ENCODE data around the gene PRRC2B. TPM values are rescaled to one million over a fixed set of nuclear protein-coding genes. Genes with fewer than 3 reads are reported as not detected.

Gene PRRC2B
- total RNA-seq, 2 donors from 2014 or later = 122 to 246 TPM

DNA sequence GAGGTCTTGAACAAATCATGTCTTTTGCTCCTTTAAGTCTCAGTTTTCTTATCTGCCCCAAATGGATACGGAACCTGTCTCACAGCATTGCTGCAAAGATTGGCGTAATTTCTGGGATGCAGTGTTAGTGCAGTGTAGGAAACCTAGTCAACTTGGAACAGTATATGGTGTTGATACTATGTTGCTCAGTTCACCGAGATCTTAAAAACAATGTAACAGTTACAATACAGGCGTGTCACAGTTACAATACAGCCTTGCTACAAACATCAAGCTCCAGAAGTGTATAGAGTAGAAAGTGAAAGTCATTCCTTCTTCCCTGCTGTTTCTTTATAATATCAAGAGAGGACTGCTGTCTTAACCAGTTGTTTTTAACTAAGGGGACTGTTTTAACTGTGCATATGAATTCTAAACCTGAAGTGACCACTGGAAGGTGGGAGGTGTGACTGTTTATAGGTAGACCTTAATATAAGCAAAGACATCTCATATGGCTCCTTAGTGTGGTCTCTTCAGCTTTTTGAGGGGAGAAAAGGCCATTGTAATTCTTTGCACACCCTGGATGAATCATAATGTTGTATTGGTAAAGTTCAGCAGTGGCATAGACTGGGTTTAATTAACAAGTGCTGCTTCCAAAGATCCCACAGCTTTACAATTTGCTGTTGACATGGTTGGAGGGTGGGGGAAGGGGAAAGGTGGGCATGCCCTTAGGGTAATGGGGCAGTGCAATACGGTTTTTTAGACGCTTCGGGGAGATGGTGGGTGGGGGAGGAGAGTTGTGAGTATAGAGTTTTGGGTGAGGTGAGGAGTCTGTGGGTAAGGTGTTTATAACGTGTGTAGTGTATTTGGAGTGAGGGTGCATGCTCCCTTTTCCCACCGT, 12.9 kb downstream of the PRRC2B start:
- Mint-ChIP-seq H3K36me3 (no peaks in the 10 kb centered on the region), H3K27me3 (no peaks in the 10 kb centered on the region), H3K27ac (peak overlapping the region; percentile 95 to 98), H3K4me1 (ENCODE audit: low read depth in 2 of 2) (peaks cover 73 to 83% of the 10 kb centered on the region in 2 donors), H3K9me3 (no peaks in the 10 kb centered on the region), H3K4me3 (peak overlapping the region; percentile 85)
- ATAC-seq = peak; percentile 58 to 61
- no peak for DNase-seq (ENCODE audit: low spot score)

DNA sequence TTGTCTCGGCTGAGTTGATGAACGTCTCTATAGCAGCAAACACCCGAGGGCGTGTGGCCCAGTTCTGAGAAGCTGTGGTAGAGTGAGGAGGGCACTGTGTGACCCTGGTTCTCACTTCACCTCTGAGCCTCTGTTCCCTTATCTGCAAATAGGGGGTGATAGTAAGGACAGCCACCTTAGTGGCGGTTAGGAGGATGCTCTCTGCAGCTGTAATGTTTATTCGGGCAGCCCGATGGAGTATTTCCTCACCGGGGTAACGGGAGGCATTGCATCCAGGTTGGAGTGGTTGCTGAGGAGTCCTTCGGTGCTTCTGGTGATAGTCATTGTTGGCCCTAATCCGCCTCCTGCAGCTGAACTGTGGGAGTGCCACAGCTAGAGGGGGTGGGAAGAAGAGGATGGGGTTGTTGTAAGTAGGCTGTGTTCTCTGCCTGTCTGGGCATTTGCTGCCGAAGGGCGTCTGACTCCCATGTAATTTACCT, 13.9 kb downstream of the PRRC2B start:
- Mint-ChIP-seq H3K36me3 (no peaks in the 10 kb centered on the region), H3K4me1 (ENCODE audit: low read depth in 2 of 2) (peaks cover 72 to 81% of the 10 kb centered on the region in 2 donors), H3K27ac (peak overlapping the region; percentile 95 to 98), H3K9me3 (no peaks in the 10 kb centered on the region), H3K27me3 (no peaks in the 10 kb centered on the region), H3K4me3 (peak overlapping the region; percentile 85)
- ATAC-seq = peak; percentile 68 to 70
- no peak for DNase-seq (ENCODE audit: low spot score)

DNA sequence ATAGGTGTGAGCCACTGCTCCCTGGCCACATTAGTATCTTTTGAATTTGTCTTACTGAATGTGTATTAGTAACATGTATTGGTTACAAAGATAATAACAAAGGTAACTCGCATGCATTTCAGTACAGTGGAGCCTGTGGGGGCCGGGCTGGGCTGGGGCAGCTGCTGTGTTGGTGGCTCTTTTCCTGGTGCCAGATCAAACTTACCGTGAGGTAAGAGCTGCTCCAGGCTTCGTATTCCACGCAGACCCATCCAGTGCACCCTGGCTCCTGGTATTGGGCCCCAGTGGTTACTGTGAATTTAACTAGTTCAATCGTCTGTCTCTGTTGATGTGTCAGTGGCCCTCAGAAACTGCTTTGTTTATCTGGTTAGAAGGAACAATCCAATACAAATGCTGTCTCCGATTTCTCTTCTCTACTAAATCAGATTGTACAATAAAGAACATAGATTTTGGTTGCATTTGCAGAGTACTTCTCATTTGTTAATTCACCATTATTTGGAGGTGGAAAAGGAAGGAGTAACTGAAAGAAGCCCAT, 15.6 kb downstream of the PRRC2B start:
- ATAC-seq (no peak), DNase-seq (ENCODE audit: low spot score) (no peak)
- H3K4me3 Mint-ChIP-seq = peak overlapping the region; percentile 85
- peaks cover 67 to 84% of the 10 kb centered on the region in 2 donors for H3K4me1 Mint-ChIP-seq (ENCODE audit: low read depth in 2 of 2)
- H3K27me3 Mint-ChIP-seq = no peaks in the 10 kb centered on the region
- no peaks in the 10 kb centered on the region for H3K9me3 Mint-ChIP-seq
- peaks cover 5% of the 10 kb centered on the region for H3K36me3 Mint-ChIP-seq
- peak overlapping the region; percentile 95 to 98 for H3K27ac Mint-ChIP-seq

DNA sequence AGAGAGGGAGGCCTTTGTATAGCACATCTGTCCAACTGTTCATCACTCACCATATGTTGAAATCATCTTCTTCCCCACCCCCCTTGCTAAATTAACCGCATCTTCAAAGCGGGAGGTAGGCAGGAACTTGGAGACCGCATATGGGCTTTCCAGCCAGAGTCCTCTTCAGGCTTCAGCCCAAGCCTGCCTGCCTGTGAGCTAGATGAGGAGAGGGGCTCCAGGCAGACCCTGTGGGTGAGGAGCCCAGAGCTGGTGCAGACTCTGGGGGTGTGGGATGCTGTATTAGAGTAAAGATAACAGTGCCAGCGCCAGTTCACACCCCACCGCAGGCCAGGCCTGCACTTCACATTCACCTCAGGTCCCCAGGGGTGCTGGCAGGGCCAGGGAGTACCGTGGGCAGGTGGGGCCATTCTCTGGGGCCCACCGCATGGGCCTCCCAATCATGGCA, 16.2 kb downstream of the PRRC2B start:
- peaks cover 5% of the 10 kb centered on the region for H3K36me3 Mint-ChIP-seq
- peaks cover 65 to 79% of the 10 kb centered on the region in 2 donors for H3K4me1 Mint-ChIP-seq (ENCODE audit: low read depth in 2 of 2)
- peak; percentile 71 to 79 for ATAC-seq
- no peaks in the 10 kb centered on the region for H3K9me3 Mint-ChIP-seq
- H3K27ac Mint-ChIP-seq = peak overlapping the region; percentile 95 to 98
- DNase-seq (ENCODE audit: low spot score) = peak; percentile 75
- peak overlapping the region; percentile 85 for H3K4me3 Mint-ChIP-seq
- no peaks in the 10 kb centered on the region for H3K27me3 Mint-ChIP-seq

DNA sequence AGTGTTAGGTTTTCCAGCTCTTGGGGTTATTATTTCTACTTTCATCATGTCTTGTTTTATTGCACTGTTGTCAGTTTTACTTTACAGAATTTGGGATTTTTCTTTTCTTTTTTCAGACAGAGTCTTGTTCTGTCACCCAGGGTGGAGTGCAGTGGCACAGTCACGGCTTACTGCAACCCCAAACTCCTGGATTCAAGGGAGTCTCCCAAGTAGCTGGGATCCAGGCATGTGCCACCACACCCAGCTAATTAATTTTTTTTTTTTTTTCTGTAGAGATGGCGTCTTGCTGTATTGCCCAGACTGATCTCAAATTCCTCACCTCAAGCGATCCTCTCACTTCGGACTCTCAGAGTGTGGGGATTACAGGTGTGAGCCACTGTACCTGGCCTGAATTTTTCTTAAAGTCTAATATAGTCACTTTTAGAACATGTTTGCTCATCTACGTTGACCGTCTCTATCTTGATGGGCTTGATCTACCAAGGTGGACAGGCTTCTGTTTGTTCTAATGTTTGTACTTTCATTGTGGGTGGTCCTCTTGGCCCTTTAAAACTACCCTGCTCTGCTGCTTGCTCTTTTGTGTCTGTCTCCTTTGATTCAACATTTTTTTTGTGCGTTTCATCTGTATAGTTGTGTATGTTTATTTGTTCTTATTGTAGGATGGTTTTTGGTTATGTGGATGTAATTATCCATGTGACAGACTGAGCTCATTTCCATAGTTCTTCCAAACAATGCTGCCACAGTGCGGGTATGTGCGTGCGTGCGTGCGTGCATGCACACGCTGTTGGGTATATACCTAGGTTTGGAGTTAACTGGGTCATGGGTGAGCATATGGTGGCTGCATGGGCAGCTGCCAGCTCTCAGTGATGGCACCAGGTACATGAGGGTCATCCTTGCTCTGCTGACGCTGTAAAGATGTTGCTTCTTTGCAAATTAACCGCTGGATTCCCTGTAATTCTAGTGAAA, 18.1 kb downstream of the PRRC2B start:
- peak overlapping the region; percentile 22 for H3K4me3 Mint-ChIP-seq
- H3K36me3 Mint-ChIP-seq = peaks cover 5% of the 10 kb centered on the region
- H3K9me3 Mint-ChIP-seq = no peaks in the 10 kb centered on the region
- H3K4me1 Mint-ChIP-seq (ENCODE audit: low read depth in 2 of 2) = peaks cover 54 to 73% of the 10 kb centered on the region in 2 donors
- no peak for DNase-seq (ENCODE audit: low spot score)
- no peak for ATAC-seq
- H3K27ac Mint-ChIP-seq = peak overlapping the region; percentile 4 to 44
- H3K27me3 Mint-ChIP-seq = no peaks in the 10 kb centered on the region

DNA sequence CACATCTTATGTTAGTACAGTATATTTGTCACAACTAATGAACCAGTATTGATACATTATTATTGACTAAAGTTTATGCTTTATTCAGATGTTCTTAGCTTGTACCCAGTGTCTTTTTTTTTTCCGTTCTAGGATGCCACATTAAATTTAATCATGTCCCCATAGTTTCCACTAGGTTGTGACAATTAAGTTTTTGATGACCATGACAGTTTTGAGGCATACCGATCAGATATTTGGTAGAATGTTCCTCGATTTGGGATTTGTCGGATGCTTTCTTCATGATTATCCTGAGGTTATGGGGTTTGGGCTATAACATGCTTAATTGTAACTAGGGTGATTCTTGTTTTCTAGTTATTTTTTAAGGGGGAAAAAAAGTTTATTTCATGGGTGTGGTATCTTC, 22.6 kb downstream of the PRRC2B start:
- Mint-ChIP-seq H3K9me3 (no peaks in the 10 kb centered on the region), H3K36me3 (peaks cover 5% of the 10 kb centered on the region), H3K4me3 (no peak overlapping the region), H3K4me1 (ENCODE audit: low read depth in 2 of 2) (peaks cover 60 to 74% of the 10 kb centered on the region in 2 donors), H3K27me3 (no peaks in the 10 kb centered on the region), H3K27ac (peak overlapping the region; percentile 77 to 94)
- DNase-seq (ENCODE audit: low spot score) = no peak
- no peak for ATAC-seq

DNA sequence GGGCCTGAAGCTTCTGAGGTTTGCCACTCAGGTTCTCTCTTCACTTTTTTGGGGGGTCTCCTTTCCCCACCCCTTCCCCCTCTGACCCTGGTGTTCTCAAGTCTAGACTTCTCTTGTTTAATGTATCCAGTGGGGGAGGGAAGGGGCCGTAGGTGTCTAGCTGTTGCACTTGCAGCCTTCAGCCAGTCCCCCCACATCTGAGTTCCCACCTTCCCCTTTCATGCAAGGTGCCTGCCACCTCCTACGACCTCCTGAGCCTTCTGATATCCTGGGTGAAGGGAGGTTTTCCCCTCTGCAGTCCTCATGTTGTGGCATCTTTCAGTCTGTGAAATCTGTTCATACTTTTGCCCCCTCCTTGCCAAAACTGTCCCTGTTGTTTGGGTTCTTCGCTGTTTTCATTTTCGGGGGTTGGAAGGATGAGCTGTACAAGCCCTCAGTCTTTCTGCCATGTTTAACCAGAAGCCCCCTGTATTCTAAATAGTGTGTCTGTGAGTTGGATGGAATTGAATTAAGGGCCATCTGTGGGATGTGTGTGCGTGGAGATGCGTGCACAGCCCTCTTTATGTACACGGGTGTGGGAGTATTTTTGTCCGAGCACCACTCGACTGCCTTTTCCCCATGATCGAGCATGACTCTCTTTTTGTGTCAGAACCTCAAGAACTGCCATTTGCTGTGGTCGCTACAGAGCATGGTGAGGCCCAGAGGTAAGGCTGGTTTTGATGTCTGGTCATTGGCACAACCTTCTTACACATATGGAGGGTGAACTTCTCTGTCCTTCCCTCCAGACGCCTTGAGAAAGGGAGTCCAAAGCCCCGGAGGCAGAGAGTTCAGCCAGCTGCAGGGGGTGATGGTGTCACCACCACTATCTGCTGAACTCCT, 23.6 kb downstream of the PRRC2B start:
- peaks cover 60 to 72% of the 10 kb centered on the region in 2 donors for H3K4me1 Mint-ChIP-seq (ENCODE audit: low read depth in 2 of 2)
- peak overlapping the region; percentile 77 to 94 for H3K27ac Mint-ChIP-seq
- peak overlapping the region; percentile 77 for H3K4me3 Mint-ChIP-seq
- H3K27me3 Mint-ChIP-seq = no peaks in the 10 kb centered on the region
- peaks cover 5% of the 10 kb centered on the region for H3K36me3 Mint-ChIP-seq
- no peaks in the 10 kb centered on the region for H3K9me3 Mint-ChIP-seq
- ATAC-seq (peak in 1 of 2 donors; percentile 53), DNase-seq (ENCODE audit: low spot score) (no peak)

DNA sequence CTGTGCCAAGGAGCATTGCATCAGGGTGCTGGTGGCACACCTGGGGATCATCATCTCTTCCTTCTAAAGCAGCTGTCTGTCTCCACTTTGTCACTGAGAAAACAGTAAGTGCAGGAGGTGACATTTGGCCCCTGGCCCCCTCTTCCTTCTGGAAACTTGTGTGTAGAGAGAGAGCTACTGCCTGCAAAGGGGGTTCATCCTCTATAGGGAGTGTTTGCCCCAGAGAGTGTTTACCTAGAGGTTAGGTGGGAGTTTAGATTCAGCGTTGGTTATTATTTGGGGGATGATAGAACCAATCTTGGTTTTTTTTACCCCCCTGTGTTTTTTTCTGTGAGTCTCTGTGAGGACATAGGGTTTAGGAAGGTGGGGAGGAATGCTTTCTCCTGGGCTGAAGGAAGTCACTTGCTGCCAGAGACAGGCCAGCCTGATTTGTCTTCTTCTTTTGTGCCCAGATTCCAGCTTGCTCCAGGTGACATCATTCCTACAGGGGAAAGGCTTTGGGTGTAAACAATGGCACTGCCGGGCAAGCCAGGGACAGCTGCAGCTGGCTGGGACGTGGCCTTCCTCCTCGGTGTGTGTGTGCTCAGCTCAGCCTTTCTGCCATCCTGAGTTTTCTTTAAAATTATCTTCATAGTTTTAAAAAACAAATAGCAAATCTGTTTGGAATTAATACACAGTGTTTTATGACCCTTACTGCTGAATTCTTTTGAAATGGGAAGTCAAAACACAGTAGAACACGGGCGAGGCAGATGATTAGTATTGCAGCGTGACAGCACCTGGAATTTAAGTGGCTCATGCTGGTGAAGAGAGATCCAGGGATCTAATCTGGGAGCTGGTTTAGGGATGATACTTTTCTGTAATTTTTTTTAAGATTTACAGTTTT, 24.5 kb downstream of the PRRC2B start:
- ATAC-seq (no peak), DNase-seq (ENCODE audit: low spot score) (no peak)
- Mint-ChIP-seq H3K36me3 (peaks cover 5% of the 10 kb centered on the region), H3K4me3 (peak overlapping the region; percentile 77), H3K27ac (peak overlapping the region; percentile 77 to 94), H3K9me3 (no peaks in the 10 kb centered on the region), H3K4me1 (ENCODE audit: low read depth in 2 of 2) (peaks cover 63 to 77% of the 10 kb centered on the region in 2 donors), H3K27me3 (no peaks in the 10 kb centered on the region)

DNA sequence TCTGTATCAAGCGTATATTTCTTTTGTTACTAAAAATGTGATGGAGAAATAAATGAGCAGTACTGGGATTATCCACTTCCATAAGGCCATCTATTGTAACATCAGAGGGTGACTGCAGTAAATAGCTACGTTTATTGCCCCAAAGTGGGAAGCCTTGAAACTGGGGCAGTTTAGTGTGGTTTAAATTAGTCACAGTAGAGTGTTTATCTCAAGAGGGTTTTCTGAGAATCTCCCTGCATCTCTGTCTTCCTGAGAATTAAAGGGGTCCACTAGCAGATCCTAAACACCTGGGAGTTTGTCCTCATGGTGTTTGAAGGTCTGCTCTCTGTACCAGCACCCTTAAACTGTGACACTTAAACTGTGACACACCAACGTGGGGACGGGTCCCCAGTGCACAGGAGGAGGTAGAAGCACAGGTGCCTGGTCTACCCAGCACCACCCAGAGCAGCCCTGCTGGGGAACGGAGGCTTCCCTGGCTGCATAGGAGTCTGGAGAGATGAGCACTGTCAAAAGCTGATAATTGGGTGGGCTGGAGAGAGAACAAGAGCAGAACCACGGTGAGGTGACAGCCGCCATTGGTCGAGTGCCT, 25.2 kb downstream of the PRRC2B start:
- Mint-ChIP-seq H3K9me3 (no peaks in the 10 kb centered on the region), H3K27ac (peak overlapping the region; percentile 77 to 94), H3K4me3 (peak overlapping the region; percentile 77), H3K36me3 (peaks cover 2% of the 10 kb centered on the region), H3K27me3 (no peaks in the 10 kb centered on the region), H3K4me1 (ENCODE audit: low read depth in 2 of 2) (peaks cover 65 to 72% of the 10 kb centered on the region in 2 donors)
- peak; percentile 45 to 50 for ATAC-seq
- no peak for DNase-seq (ENCODE audit: low spot score)

DNA sequence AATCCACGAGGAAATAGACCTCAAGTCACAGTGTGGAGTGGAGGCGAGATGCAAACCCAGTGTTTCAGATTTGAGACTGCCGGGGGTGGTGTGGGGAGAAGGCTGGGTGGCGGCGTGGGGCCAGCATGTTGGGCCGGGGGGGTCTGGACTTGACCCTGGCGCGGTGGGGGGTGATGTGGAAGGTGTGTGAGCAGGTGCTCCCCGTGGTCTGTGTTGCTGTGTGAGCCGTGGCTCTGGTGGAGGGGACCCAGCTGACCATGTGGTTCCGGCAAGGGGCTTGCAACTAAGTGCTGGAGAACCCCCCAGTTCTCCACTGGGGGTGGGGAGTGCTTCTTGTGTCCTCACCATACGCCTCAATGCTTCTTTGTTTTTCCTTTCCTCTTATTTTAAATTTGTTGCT, 25.8 kb downstream of the PRRC2B start:
- Mint-ChIP-seq H3K9me3 (no peaks in the 10 kb centered on the region), H3K27ac (peak overlapping the region; percentile 77 to 94), H3K4me1 (ENCODE audit: low read depth in 2 of 2) (peaks cover 71% of the 10 kb centered on the region in 2 donors), H3K36me3 (no peaks in the 10 kb centered on the region), H3K4me3 (peak overlapping the region; percentile 77), H3K27me3 (no peaks in the 10 kb centered on the region)
- DNase-seq (ENCODE audit: low spot score) (no peak), ATAC-seq (no peak)

DNA sequence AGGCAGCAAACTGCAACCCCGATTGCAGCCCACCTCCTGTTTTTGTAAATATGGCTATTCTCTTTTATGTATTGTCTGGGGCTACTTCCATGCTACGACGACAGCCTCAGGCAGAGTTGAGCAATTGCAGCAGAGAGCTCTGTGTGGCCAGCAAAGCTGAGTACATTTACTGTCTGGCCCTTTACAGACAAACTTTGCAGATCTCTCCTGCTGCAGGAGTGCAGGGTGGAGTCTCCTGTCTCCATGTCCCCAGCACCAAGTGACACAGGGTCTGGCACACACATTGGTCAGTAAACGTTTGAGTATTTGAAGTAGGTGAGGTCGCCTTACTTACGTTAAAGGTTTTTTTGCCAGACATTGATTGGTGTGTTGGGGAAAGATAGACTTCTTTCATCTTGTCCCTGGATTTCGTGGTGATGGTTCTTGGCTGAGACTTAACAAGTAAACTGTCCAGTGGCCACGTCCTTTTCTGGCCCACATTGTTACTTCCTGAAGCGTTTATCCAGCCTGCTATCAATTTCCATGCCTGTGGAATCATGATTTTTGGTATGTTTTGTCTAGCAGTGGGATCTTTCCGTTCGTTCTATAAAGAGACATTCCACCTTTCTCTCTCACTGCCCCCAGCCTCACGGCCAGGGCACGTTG, 27.2 kb downstream of the PRRC2B start:
- Mint-ChIP-seq H3K4me3 (no peak overlapping the region), H3K27ac (peak overlapping the region; percentile 28 to 35), H3K9me3 (no peaks in the 10 kb centered on the region), H3K36me3 (no peaks in the 10 kb centered on the region), H3K27me3 (no peaks in the 10 kb centered on the region), H3K4me1 (ENCODE audit: low read depth in 2 of 2) (peaks cover 66 to 68% of the 10 kb centered on the region in 2 donors)
- no peak for ATAC-seq
- DNase-seq (ENCODE audit: low spot score) = no peak
